Head of caudate nucleus (tissue), 42 donors: Measurements from ENCODE around the gene TUBGCP6.

Source experiments
- DNase-seq, 42 donors: peaks; one replicate each; pipeline versions ENCODE4 v3.0.0 to v3.0.0-alpha.2; 2020 to 2021; ENCODE audit warnings: mixed read lengths in 7 of 42
- intact Hi-C: fragments of 100-400 bp; cut with DNase I; formaldehyde crosslinking; loops from one replicate; pipeline ENCODE4 v1.15.0; 2022

Gene TUBGCP6

DNA sequence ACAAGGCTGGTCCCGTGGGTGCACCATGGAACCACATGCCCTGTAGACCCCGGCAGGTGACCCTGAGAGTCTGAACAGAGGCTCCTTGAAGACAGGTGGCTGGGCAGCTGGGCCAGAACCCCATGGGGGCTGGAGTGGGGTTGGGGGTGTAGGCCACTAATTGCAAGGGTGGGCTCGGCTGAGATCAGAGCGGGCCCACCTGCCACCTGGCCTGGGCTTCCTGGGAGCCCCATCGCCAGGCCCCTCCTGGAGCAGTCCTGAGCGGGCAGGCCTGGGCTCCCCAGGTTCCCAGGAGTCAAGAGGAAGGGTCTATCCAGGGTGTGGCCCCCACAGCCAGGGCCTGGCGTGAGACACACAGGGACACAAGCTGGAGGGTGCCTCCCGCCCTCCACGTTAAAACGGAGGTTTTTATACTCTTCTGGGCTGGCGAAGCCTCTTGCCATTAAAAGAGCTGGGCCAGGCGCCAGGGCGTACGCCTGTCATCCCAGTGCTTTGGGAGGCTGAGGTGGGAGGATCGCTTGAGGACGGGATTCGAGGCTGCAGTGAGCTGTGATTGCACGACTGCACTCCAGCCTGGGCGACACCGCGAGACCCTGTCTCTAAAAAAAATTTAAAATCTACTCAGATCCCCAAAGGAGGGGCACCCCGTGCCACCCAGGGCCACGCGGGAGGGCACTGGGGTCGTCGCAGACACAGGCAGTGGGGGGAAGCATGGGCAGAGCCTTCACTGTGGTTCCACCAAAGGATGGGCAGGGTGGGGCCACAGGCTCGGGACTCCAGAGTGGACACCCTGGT, 63.9 kb downstream of the TUBGCP6 start:
- intact Hi-C loops = no loop called here
- DNase-seq = peak in 4 of 42 donors; percentile 3 to 36 (median 16)

DNA sequence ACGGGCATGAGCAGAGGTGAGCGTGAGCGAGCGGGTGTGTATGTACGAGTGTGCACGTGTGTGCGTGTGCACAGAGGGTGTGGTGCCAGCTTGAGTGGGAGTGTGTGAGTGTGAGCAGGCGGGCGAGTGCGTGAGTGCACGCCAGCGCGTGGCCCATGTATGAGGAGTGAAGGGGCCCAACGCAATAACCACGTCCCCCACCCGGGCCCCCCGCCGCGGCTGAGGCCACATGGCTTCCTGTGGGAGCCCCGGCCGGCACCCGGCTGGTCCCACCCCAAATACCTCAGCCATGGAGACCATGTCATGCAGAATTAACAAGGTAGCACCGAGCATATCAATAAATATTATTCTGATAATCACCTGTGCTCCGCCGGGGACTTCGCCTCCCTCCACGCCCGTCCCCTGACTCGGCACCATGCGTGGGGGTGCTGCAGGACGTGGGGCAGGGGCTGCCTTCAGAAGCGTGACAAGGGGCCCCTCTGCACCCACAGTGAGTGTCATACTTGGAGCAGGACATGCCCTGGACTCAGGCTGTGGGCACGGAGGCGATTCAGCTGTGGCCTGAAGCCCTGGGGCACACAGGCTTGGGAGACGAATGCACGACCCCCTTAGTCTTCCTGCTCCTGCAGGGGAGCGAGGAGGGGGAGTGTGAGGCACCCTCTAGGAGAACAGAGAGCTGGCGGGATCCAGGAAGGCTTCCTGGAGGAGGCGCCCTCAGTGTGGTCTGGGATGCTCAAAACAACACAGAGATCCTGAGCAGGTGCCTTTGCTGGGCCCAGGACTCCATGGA, 64.7 kb downstream of the TUBGCP6 start:
- intact Hi-C loops = no loop called here
- peak in 2 of 42 donors; percentile 2 to 5 for DNase-seq

DNA sequence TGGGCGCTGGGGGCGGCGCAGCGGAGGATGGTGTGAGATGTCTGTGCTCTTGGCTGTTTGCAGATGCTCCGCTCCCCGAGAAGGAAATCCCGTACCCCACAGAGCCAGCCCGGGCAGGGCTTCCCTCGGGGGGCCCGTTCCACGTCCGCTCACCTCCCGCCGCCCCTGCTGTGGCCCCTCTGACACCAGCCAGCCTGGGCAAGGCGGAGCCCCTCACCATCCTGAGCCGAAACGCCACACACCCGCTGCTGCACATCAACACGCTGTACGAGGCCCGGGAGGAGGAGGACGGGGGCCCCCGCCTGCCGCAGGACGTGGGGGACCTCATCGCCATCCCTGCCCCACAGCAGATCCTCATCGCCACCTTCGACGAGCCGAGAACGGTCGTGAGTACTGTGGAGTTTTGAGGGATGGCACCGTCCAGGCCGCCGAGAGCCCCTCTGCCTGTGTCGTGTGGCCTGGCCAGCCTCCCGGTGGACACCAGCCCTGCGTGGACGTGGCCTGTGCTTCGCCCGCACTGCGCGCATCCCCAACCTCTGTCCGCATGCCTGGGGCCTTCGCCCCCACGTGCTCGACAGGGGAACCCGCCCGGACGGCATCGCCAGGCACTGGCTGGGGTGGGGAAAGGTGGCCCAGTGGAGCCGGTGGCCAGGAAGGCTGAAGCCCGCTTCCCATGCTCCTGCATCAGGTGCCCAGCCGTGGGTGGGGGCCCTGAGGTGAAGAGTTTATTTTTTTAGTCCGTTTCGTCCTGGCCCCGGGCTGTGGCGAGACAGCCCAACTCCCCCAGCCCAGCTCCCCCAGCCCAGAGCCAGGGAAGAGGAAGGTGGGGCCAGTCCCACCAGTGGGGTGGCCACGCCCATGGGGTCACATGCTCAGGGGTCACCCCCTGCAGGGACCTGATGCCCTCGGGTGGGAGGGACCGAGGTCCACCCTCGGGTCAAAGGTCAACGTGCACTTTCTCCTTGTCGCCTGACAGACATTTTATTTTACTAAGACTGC, 65.7 kb downstream of the TUBGCP6 start:
- DNase-seq = peak in 3 of 42 donors; percentile 3 to 39 (median 5)
- intact Hi-C loops = no loop called here

DNA sequence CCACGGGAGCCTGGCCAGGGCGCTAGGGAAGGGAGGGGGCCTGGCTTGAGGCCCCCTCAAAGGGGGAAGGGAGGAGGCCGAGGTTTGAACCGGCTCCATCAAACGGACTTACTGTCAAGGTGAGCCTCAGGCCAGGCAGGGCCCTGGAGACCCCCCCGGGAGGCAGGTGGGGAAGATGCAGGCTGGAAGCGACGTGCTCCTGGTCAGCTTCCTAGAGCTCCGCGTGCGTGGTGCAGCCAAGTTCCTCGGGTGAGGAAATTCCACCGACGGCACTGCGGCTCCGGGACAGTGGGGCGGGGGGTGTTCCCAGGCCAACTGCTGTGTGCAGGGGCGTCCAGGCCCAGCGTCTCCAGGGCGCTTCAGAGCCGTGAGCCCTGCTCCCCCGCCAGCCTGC, 66.4 kb downstream of the TUBGCP6 start:
- DNase-seq = peak in 2 of 42 donors; percentile 3 to 4
- intact Hi-C loops = no loop called here

DNA sequence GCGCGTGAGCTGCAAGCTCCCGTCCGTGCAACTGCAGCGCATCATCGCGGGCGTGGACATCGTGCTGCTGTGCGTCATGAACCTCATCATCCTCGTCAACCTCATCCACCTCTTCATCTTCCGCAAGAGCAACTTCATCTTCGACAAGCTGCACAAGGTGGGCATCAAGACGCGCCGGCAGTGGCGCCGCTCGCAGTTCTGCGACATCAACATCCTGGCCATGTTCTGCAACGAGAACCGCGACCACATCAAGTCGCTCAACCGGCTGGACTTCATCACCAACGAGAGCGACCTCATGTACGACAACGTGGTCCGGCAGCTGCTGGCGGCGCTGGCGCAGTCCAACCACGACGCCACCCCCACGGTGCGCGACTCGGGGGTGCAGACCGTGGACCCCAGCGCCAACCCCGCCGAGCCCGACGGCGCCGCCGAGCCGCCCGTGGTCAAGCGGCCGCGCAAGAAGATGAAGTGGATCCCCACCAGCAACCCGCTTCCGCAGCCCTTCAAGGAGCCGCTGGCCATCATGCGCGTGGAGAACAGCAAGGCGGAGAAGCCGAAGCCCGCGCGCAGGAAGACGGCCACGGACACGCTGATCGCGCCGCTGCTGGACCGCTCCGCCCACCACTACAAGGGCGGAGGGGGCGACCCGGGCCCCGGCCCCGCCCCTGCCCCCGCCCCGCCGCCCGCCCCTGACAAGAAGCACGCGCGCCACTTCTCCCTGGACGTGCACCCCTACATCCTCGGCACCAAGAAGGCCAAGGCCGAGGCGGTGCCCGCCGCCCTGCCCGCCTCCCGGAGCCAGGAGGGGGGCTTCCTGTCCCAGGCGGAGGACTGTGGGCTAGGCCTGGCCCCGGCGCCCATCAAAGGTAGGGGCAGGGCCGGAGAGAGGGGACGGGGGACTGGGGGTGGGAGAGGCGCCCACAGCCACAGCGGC, 67.0 kb downstream of the TUBGCP6 start:
- DNase-seq = no peak
- intact Hi-C loops = no loop called here

DNA sequence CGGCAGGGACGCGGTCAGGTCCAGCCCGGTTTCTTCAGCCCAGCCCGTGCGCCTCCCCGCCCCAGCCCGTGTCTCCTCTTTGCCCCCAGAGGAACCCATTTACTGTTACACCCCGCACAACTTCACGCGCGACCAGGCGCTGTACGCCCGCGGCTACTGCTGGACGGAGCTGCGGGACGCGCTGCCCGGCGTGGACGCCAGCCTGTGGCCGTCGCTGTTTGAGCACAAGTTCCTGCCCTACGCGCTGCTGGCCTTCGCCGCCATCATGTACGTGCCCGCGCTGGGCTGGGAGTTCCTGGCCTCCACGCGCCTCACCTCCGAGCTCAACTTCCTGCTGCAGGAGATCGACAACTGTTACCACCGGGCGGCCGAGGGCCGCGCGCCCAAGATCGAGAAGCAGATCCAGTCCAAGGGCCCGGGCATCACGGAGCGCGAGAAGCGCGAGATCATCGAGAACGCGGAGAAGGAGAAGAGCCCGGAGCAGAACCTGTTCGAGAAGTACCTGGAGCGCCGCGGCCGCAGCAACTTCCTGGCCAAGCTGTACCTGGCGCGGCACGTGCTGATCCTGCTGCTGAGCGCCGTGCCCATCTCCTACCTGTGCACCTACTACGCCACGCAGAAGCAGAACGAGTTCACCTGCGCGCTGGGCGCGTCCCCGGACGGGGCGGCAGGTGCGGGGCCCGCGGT, 67.8 kb downstream of the TUBGCP6 start:
- DNase-seq = peak in 1 of 42 donors; percentile 4
- intact Hi-C loops = no loop called here

DNA sequence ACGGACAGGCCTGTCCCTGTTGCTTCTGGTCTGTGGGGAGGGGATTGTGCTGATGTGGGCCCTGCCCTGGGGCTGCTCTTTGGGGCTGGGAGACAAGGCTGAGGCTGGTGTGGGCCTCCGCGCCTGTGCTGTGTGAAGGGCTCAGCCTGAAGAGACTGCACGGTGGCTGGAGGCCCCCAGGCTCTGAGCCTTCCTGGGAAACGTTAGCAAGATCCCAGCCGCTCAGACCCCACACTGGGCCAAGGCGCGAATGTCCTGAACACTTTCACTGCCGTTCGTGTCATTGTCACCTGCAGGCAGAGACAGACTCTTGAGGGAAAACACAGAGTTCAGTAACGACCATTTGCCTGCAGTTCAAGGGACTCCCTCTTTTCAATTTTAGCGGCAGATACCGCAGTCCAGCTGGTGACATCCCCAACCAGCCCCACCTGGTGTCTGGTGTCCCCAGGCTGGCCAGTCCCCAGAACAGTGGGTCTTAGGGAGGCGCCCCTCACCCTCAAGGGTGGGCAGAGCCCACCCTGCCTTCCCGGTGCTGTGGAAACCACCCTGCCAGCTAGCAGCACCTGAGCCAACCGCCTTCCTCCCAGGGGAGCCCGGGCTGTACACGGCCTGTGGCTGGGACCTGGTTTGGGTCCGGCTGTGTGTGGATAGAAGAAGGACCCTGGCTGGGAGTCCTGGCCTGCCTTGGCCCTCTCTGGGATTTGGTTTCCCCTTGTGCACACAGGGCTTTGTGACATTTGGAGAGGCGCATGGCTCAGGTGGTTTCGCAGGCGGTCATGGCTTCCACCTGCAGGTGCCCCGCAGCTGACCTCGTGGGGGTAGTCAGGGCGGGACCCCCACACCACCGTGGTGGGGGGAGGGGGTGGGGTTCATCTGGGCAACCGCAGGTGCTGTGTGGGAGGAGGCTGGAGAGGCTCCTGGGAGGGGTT, 68.6 kb downstream of the TUBGCP6 start:
- intact Hi-C loops = no loop called here
- DNase-seq = no peak

GRCh38 chr22:50175191-50175461, 69.7 kb downstream of the TUBGCP6 start:
- intact Hi-C loops = no loop called here
- DNase-seq = no peak

DNA sequence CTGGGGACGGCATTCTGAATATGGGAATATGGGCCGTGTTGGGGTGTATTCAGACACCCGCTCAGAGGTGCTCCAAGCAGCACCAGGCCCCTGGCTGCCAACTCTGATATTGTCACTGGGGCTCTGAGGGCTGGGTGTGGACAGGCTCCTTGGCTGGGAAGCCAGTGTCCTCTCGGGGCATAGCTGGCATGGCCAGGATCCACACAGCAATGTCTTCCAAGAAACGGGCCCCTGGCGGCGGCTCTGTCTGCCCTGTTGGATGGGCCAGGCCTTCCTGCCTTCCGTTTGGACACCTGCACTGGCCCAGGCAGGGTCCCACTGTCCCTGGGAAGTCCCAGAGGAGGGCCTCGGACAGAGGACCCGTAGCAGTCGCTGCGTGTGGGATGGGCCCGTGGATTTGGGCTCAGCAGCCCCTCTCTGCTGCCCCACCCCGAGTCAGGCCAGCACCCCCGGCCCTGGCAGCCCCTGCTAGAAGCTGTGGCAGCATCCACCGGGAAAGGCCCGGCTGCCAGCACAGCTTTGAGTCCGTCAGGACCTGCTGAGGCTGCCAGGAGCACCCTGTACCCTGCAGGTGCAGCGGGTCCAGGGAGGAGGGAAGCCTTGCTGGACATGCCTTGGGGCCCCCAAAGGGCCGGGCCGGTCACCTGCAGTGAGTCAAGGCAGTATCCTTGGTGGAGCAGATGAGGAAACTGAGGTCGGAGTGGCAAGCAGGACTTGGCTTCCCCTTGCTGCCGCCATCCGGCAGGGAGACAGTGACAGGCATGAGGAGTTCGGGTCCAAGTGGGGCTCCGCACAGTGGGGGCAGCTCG, 70.2 kb downstream of the TUBGCP6 start:
- peak in 1 of 42 donors; percentile 5 for DNase-seq
- intact Hi-C loops = no loop called here

DNA sequence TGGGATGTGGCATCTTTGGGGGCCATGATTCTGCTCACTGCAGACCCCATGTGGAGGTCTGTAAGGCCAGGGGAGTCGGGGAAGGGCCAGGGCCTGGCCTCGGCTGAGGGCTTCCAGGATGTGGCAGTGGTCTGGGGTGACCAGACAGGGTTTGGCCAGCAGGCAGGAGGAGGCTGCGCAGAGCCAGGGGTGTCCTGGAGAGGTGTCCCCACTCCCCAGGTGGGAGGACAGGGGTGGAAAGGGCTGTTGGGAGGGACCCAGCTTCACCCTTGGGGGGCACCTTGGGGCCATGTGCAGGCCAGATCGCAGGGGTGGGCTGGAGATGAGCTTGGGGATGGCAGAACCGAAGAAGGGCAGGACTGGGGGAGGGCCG, 70.9 kb downstream of the TUBGCP6 start:
- intact Hi-C loops = no loop called here
- DNase-seq = no peak

GRCh38 chr22:50173311-50173982, 71.4 kb downstream of the TUBGCP6 start:
- intact Hi-C loops = no loop called here
- no peak for DNase-seq

DNA sequence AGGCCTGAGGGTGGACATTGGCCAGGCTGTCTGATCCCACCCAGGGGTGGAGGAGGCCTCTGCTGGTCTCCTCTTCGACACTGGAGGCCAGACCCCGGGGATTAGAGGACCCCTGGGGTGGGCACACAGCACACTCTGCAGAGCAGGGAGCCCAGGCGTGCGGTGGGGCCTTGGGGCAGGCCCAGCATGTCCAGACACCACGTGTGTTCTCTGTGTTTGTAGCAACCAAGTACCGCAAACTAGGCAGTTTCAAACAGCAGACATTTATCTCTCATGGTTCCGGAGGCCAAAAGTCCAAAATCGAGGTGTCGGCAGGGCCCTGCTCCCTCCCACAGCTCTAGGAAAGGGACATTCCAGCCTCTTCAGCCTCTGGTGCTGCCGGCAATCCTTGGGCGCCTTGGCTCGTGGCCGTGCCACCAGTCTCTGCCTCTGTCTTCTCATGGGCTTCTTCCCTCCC, 72.8 kb downstream of the TUBGCP6 start:
- DNase-seq = no peak
- intact Hi-C loops = no loop called here

- intact Hi-C loops = no loop called here
- peak in 1 of 42 donors; percentile 5 for DNase-seq
Measured at GRCh38 chr22:50171319-50171964, 73.4 kb downstream of the TUBGCP6 start.

DNA sequence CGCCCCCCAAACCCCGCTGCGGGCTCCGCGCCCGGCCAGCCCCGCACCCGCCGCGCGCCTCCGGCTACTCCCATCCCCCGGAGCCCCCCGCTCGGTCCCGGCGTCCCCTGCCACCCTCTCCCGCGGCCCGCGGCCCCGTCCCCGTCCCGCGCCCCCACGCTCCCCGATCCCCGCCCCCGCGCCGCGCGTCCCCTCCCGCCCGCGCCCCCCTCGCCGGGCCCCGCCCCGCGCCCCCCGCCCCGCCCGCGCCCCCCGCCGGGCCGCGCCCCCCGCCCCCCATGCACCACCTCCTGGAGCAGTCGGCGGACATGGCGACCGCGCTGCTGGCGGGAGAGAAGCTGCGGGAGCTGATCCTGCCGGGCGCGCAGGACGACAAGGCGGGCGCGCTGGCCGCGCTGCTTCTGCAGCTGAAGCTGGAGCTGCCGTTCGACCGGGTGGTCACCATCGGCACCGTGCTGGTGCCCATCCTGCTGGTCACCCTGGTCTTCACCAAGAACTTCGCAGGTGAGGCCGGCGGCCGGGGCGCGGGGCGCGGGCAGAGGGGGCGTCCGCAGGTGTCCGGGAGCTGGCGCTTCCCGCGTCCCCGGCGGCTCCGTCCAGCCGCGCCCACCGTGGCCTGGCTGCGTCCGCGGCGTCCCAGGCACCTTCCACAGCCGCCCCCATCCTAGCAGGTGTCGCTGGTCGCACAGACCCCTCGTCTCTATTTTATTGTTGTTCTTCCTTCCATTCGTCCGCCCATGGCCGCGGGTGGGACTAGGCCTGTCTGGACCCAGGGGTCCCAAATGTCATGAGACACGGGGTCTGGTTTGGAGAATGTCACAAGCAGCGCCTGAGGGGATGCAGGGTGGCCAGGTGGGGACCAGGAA, 74.1 kb downstream of the TUBGCP6 start, which contains the start of gene PANX2:
TSS of gene PANX2 (plus strand) at position 279 of the 866 bp plus-strand sequence. CDS start at position 279, 0 bp downstream.
- intact Hi-C loops = no loop called here
- peak in 1 of 42 donors; percentile 6 for DNase-seq
